ENCODE measurements around the gene RTL5. TPM values are rescaled to one million over a fixed set of nuclear protein-coding genes. Genes with fewer than 3 reads are reported as not detected.

The RTL5 gene
- polyA plus RNA-seq, 1 donor from 2014 or later, result 10.5 TPM

DNA sequence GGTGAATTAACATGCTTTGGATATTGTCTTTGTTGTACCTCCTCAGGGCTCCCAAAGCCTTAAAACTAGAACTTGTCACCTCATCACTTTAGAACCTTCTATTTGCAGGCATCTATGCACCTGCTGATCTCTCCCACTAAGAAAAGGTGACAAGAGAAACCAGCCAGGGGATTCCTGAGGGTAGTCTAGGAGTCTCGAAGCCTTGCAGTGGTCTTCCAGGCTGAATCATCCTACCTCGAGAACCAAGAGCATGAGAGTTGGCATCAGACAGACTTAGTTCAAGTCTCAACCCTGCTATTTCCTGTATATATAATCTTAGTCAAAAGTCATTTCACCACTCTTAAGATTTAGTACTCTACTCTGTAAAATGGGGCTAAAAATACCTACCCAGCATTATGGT is 29.6 kb downstream of the RTL5 start:
- Histone ChIP-seq H3F3A (ENCODE audit: insufficient read depth, low read length, poor library complexity, severe bottlenecking) (no peaks in the 10 kb centered on the region), H3K27me3 (ENCODE audit: insufficient read depth, low read depth, low read length) (no peaks in the 10 kb centered on the region), H3K36me3 (ENCODE audit: insufficient read depth, low read length) (no peaks in the 10 kb centered on the region), H3K79me2 (replicated peaks; ENCODE audit: insufficient read depth, low read length) (no peaks in the 10 kb centered on the region), H3K4me2 (ENCODE audit: low read length) (no peak overlapping the region), H3K9ac (ENCODE audit: low read length) (no peak overlapping the region), H3K27ac (ENCODE audit: low read length) (no peak overlapping the region), H4K20me1 (ENCODE audit: insufficient read depth) (no peaks in the 10 kb centered on the region), H3K9me2 (ENCODE audit: insufficient read depth, low read length) (no peaks in the 10 kb centered on the region), H2AFZ (ENCODE audit: low read depth, low read length) (no peak overlapping the region), H3K9me3 (ENCODE audit: low read length) (no peaks in the 10 kb centered on the region), H3K4me3 (ENCODE audit: low read length) (no peak overlapping the region)
- TF ChIP-seq MXI1 (conservative IDR thresholded peaks at IDR 0.05; ENCODE audit: poor library complexity, severe bottlenecking), result no peak
- TF ChIP-seq, protein P1, sequence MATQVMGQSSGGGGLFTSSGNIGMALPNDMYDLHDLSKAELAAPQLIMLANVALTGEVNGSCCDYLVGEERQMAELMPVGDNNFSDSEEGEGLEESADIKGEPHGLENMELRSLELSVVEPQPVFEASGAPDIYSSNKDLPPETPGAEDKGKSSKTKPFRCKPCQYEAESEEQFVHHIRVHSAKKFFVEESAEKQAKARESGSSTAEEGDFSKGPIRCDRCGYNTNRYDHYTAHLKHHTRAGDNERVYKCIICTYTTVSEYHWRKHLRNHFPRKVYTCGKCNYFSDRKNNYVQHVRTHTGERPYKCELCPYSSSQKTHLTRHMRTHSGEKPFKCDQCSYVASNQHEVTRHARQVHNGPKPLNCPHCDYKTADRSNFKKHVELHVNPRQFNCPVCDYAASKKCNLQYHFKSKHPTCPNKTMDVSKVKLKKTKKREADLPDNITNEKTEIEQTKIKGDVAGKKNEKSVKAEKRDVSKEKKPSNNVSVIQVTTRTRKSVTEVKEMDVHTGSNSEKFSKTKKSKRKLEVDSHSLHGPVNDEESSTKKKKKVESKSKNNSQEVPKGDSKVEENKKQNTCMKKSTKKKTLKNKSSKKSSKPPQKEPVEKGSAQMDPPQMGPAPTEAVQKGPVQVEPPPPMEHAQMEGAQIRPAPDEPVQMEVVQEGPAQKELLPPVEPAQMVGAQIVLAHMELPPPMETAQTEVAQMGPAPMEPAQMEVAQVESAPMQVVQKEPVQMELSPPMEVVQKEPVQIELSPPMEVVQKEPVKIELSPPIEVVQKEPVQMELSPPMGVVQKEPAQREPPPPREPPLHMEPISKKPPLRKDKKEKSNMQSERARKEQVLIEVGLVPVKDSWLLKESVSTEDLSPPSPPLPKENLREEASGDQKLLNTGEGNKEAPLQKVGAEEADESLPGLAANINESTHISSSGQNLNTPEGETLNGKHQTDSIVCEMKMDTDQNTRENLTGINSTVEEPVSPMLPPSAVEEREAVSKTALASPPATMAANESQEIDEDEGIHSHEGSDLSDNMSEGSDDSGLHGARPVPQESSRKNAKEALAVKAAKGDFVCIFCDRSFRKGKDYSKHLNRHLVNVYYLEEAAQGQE (IDR thresholded peaks at IDR 0.05; ENCODE audit: borderline replicate concordance), result no peak
- no peak for TF ChIP-seq POLR2AphosphoS5 (IDR thresholded peaks at IDR 0.05)
- TF ChIP-seq TAF1 (IDR thresholded peaks at IDR 0.05; ENCODE audit: low read depth), result no peak
- TF ChIP-seq EZH2 (IDR thresholded peaks at IDR 0.05; ENCODE audit: borderline replicate concordance, insufficient read depth, low read length, poor library complexity, severe bottlenecking), result no peak
- TF ChIP-seq RAD21 (conservative IDR thresholded peaks at IDR 0.05), result no peak
- TF ChIP-seq, protein P2, sequence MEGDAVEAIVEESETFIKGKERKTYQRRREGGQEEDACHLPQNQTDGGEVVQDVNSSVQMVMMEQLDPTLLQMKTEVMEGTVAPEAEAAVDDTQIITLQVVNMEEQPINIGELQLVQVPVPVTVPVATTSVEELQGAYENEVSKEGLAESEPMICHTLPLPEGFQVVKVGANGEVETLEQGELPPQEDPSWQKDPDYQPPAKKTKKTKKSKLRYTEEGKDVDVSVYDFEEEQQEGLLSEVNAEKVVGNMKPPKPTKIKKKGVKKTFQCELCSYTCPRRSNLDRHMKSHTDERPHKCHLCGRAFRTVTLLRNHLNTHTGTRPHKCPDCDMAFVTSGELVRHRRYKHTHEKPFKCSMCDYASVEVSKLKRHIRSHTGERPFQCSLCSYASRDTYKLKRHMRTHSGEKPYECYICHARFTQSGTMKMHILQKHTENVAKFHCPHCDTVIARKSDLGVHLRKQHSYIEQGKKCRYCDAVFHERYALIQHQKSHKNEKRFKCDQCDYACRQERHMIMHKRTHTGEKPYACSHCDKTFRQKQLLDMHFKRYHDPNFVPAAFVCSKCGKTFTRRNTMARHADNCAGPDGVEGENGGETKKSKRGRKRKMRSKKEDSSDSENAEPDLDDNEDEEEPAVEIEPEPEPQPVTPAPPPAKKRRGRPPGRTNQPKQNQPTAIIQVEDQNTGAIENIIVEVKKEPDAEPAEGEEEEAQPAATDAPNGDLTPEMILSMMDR (IDR thresholded peaks at IDR 0.05; ENCODE audit: poor library complexity, severe bottlenecking), result no peak
- TF ChIP-seq EP300 (conservative IDR thresholded peaks at IDR 0.05; ENCODE audit: poor library complexity, severe bottlenecking), result no peak
- TF ChIP-seq SMC3 (conservative IDR thresholded peaks at IDR 0.05; ENCODE audit: poor library complexity), result no peak

DNA sequence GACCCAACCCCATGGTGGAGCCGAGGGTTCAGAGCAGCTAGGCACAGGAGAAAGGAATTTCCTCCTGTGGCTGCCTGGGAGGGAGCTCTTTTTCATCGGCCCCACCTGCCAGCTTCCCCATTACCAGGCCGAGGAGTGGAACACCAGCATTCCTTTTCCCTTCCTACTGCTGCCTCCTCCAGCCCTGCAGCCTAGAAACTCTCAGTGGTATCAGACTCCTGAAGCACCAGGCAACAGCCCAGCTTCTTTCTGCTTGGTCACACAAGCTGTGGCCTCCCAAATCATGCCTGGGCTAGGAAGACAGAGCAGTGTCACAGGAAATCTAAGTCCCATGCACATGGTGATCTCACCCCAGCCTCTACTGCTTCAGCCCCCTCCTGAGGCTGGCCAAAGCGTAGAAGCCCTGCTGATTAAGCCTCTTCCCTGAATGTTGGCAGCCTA is 30.1 kb downstream of the RTL5 start:
- TF ChIP-seq, protein P1 (IDR thresholded peaks at IDR 0.05; ENCODE audit: borderline replicate concordance), result no peak
- TF ChIP-seq EP300 (conservative IDR thresholded peaks at IDR 0.05; ENCODE audit: poor library complexity, severe bottlenecking) (no peak), MXI1 (conservative IDR thresholded peaks at IDR 0.05; ENCODE audit: poor library complexity, severe bottlenecking) (no peak), RAD21 (conservative IDR thresholded peaks at IDR 0.05) (no peak)
- TF ChIP-seq, protein P2 (IDR thresholded peaks at IDR 0.05; ENCODE audit: poor library complexity, severe bottlenecking), result no peak
- H3K27me3 ChIP-seq (ENCODE audit: insufficient read depth, low read depth, low read length), result no peaks in the 10 kb centered on the region
- no peak overlapping the region for H2AFZ ChIP-seq (ENCODE audit: low read depth, low read length)

More for the DNA sequence above, 30.1 kb downstream of the RTL5 start:
- Histone ChIP-seq H3F3A (ENCODE audit: insufficient read depth, low read length, poor library complexity, severe bottlenecking) (no peaks in the 10 kb centered on the region), H3K9me2 (ENCODE audit: insufficient read depth, low read length) (no peaks in the 10 kb centered on the region), H3K36me3 (ENCODE audit: insufficient read depth, low read length) (no peaks in the 10 kb centered on the region), H3K79me2 (replicated peaks; ENCODE audit: insufficient read depth, low read length) (no peaks in the 10 kb centered on the region), H4K20me1 (ENCODE audit: insufficient read depth) (no peaks in the 10 kb centered on the region), H3K4me2 (ENCODE audit: low read length) (no peak overlapping the region), H3K4me3 (ENCODE audit: low read length) (no peak overlapping the region), H3K9ac (ENCODE audit: low read length) (no peak overlapping the region), H3K9me3 (ENCODE audit: low read length) (no peaks in the 10 kb centered on the region), H3K27ac (ENCODE audit: low read length) (no peak overlapping the region)
